Right lobe of liver (tissue), 6 donors: Measurements from ENCODE around the gene TREX2. TPM values are rescaled to one million over a fixed set of nuclear protein-coding genes. Genes with fewer than 3 reads are reported as not detected.

Experiments used
- ATAC-seq, 4 donors: fragments of 200-7000 bp; cut with Tn5 transposase; one replicate each; pipeline ENCODE4 v1.9.1; 2020; ENCODE audit warnings: mild to moderate bottlenecking in 4 of 4, moderate library complexity in 4 of 4
- DNase-seq, 3 donors: peaks; one replicate each; pipeline ENCODE4 v3.0.0-alpha.2; 2020
- H3K27ac ChIP-seq, 3 donors: fragments of 200-600 bp; one replicate each; pipeline ENCODE4 v1.8.0; 2022
- H3K27me3 ChIP-seq, 2 donors: fragments of 200-600 bp; one replicate each; pipeline ENCODE4 v1.8.0; 2022
- H3K36me3 ChIP-seq, 4 donors: fragments of 200-600 bp; sonication (generic) in 1 of 4; one replicate each; pipeline versions ENCODE4 v1.5.1 to v1.8.0; 2017 to 2022; ENCODE audit warnings: control low read depth in 1 of 4
- H3K4me1 ChIP-seq, 4 donors: fragments of 200-600 bp; sonication (generic) in 1 of 4; one replicate each; pipeline versions ENCODE4 v1.5.1 to v1.8.0; 2017 to 2022; ENCODE audit warnings: control low read depth in 1 of 4
- H3K4me3 ChIP-seq, 3 donors: fragments of 200-600 bp; one replicate each; pipeline ENCODE4 v1.8.0; 2022
- H3K9me3 ChIP-seq, 4 donors: fragments of 200-600 bp; sonication (generic) in 1 of 4; one replicate each; pipeline versions ENCODE4 v1.5.1 to v1.8.0; 2017 to 2022; ENCODE audit warnings: control low read depth in 1 of 4
- CTCF ChIP-seq, 4 donors: fragments of 200-600 bp in 3 of 4; fragments of 450-650 bp in 1 of 4; IDR thresholded peaks; one replicate each; pipeline versions ENCODE4 v1.5.1 to v1.8.0; 2016 to 2022; ENCODE audit warnings: antibody characterized with exemption in 4 of 4, mild to moderate bottlenecking in 2 of 4
- POLR2A ChIP-seq: fragments of 450-650 bp; IDR thresholded peaks from one replicate; pipeline ENCODE4 v1.6.1; 2017; ENCODE audit warnings: antibody characterized with exemption, mild to moderate bottlenecking
- WGBS: methylation state at CpG from one replicate; pipeline ENCODE4 v1.1.6; 2018; ENCODE audit warnings: low coverage, low lambda C conversion rate; ENCODE audit not compliant: insufficient coverage; ENCODE audit errors: missing lambda C conversion rate; 5-methylcytosine and 5-hydroxymethylcytosine counted together
- intact Hi-C, 2 donors: fragments of 100-400 bp; cut with DNase I; formaldehyde crosslinking; loops; one replicate each; pipeline versions ENCODE4 v1.11.2 to v1.14.1; 2022
- total RNA-seq, 6 experiments: library from RNA; depleted of rRNA in 2 of 6; stranded (reverse); fragments of >200 nt in 2 of 6; fragmentation: NEBNext Ultra II Directional in 3 of 6; extraction: Animal tissue kit (Norgen Biotek cat#: 25700) in 3 of 6; gene quantifications; one replicate each; pipeline versions ENCODE4 v1.1.0 to v1.2.4, GENCODE V29; 2016 to 2023
- donor health status: DM: no; HTN: yes; CAD: no.
- donor health status: DM: no; HTN: no; CAD: no.
- donor health status: DM: no; HTN: no; CAD: no.
- donor health status: DM: no; HTN: yes; CAD: no.
- donor health status: DM: no; HTN: yes; CAD: no.

The TREX2 gene
- total RNA-seq, 6 experiments from 2014 or later: 0.18 to 0.46 (median 0.23) TPM; not detected in 2

- Histone ChIP-seq H3K36me3 (no peaks in the 10 kb centered on the region), H3K4me1 (no peaks in the 10 kb centered on the region), H3K27ac (no peak overlapping the region), H3K9me3 (no peaks in the 10 kb centered on the region), H3K27me3 (no peaks in the 10 kb centered on the region), H3K4me3 (no peak overlapping the region)
- TF ChIP-seq CTCF (IDR thresholded peaks at IDR 0.05) (no peak), POLR2A (no peak)
- intact Hi-C loops: no loop called here
- DNase-seq (no peak), ATAC-seq (no peak)
- no CpG with 5 or more reads among the region's 35 CpGs for WGBS
These were observed 575 bp downstream of the TREX2 start for GRCh38 chrX:153445106-153445855.

- ATAC-seq (no peak), DNase-seq (peak in 1 of 3 donors; percentile 49)
- WGBS: no CpG with 5 or more reads among the region's 37 CpGs
- H3K27ac ChIP-seq: no peak overlapping the region
- no peak for TF ChIP-seq CTCF (IDR thresholded peaks at IDR 0.05)
- no peak for TF ChIP-seq POLR2A
- H3K4me1 ChIP-seq: no peaks in the 10 kb centered on the region
- intact Hi-C loops: no loop called here
- no peaks in the 10 kb centered on the region for H3K36me3 ChIP-seq
- H3K27me3 ChIP-seq: no peaks in the 10 kb centered on the region
- H3K4me3 ChIP-seq: no peak overlapping the region
- no peaks in the 10 kb centered on the region for H3K9me3 ChIP-seq
These were observed 1.4 kb downstream of the TREX2 start for GRCh38 chrX:153444333-153445011.

- ATAC-seq: no peak
- H3K9me3 ChIP-seq: no peaks in the 10 kb centered on the region
- TF ChIP-seq POLR2A (no peak), CTCF (IDR thresholded peaks at IDR 0.05) (no peak)
- H3K27ac ChIP-seq: no peak overlapping the region
- no peak for DNase-seq
- no peaks in the 10 kb centered on the region for H3K27me3 ChIP-seq
- no peaks in the 10 kb centered on the region for H3K36me3 ChIP-seq
- WGBS: 83% methylated on average over 1 of the region's 25 CpGs
- intact Hi-C loops: no loop called here
- H3K4me1 ChIP-seq: no peaks in the 10 kb centered on the region
- H3K4me3 ChIP-seq: no peak overlapping the region
These were observed 2.2 kb downstream of the TREX2 start for GRCh38 chrX:153443476-153444332.

GRCh38 chrX:153442463-153442862, 3.4 kb downstream of the TREX2 start:
- TF ChIP-seq POLR2A: no peak
- TF ChIP-seq CTCF (IDR thresholded peaks at IDR 0.05): no peak
- Histone ChIP-seq H3K4me1 (no peaks in the 10 kb centered on the region), H3K4me3 (no peak overlapping the region), H3K9me3 (no peaks in the 10 kb centered on the region), H3K27me3 (no peaks in the 10 kb centered on the region), H3K27ac (no peak overlapping the region), H3K36me3 (no peaks in the 10 kb centered on the region)
- intact Hi-C loops: no loop called here
- ATAC-seq (no peak), DNase-seq (no peak)
- WGBS: 67% methylated on average over 1 of the region's 5 CpGs
